ENCODE measurements around the gene PLEKHO1. TPM values are rescaled to one million over a fixed set of nuclear protein-coding genes. Genes with fewer than 3 reads are reported as not detected.

PLEKHO1 gene, protein sequence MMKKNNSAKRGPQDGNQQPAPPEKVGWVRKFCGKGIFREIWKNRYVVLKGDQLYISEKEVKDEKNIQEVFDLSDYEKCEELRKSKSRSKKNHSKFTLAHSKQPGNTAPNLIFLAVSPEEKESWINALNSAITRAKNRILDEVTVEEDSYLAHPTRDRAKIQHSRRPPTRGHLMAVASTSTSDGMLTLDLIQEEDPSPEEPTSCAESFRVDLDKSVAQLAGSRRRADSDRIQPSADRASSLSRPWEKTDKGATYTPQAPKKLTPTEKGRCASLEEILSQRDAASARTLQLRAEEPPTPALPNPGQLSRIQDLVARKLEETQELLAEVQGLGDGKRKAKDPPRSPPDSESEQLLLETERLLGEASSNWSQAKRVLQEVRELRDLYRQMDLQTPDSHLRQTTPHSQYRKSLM
- total RNA-seq (64.6 TPM), polyA plus RNA-seq (ENCODE audit: insufficient read depth in 1 of 8, insufficient read length in 8 of 8, low replicate concordance in 1 of 8) (100 to 1,000 TPM in 1 of 8 donors, 10 to 100 TPM in 7; 82.8 to 100 (median 91.8) TPM)
- long read RNA-seq, donor 1, transcript PLEKHO1-201 (6 exons, 2,050 nt) = major isoform, 15 of 19 reads
- long read RNA-seq, donor 1, partial matches to known transcripts = 0 of 19 reads
- long read RNA-seq, donor 1, other reads (novel, unspliced or antisense) = 0 of 19 reads
- long read RNA-seq, donor 2, partial matches to known transcripts = 0 of 3 reads
- long read RNA-seq, donor 2, other reads (novel, unspliced or antisense) = 0 of 3 reads
- long read RNA-seq, donor 3, transcript PLEKHO1-201 (6 exons, 2,050 nt) = major isoform, 61 of 128 reads
- long read RNA-seq, donor 3, transcript PLEKHO1-205 (5 exons, 1,025 nt) = minor isoform, 8 of 128 reads
- long read RNA-seq, donor 3, partial matches to known transcripts = 56 of 128 reads
- long read RNA-seq, donor 3, other reads (novel, unspliced or antisense) = 0 of 128 reads
- long read RNA-seq, donor 4, transcript PLEKHO1-201 (6 exons, 2,050 nt) = major isoform, 21 of 45 reads
- long read RNA-seq, donor 4, partial matches to known transcripts = 19 of 45 reads
- long read RNA-seq, donor 4, other reads (novel, unspliced or antisense) = 0 of 45 reads
- long read RNA-seq, donor 5, transcript PLEKHO1-205 (5 exons, 1,025 nt) = minor isoform, 14 of 76 reads
- long read RNA-seq, donor 5, transcript PLEKHO1-201 (6 exons, 2,050 nt) = major isoform, 50 of 76 reads
- long read RNA-seq, donor 5, partial matches to known transcripts = 0 of 76 reads
- long read RNA-seq, donor 5, other reads (novel, unspliced or antisense) = 8 of 76 reads
- long read RNA-seq, donor 6, transcript PLEKHO1-201 (6 exons, 2,050 nt) = major isoform, 54 of 72 reads
- long read RNA-seq, donor 6, transcript PLEKHO1-205 (5 exons, 1,025 nt) = minor isoform, 10 of 72 reads
- long read RNA-seq, donor 6, partial matches to known transcripts = 0 of 72 reads
- long read RNA-seq, donor 6, other reads (novel, unspliced or antisense) = 8 of 72 reads
- long read RNA-seq, donor 7, transcript PLEKHO1-205 (5 exons, 1,025 nt) = minor isoform, 12 of 150 reads
- long read RNA-seq, donor 7, transcript PLEKHO1-201 (6 exons, 2,050 nt) = major isoform, 29 of 150 reads
- long read RNA-seq, donor 7, partial matches to known transcripts = 102 of 150 reads
- long read RNA-seq, donor 7, other reads (novel, unspliced or antisense) = 5 of 150 reads
- long read RNA-seq, donor 8, transcript PLEKHO1-201 (6 exons, 2,050 nt) = major isoform, 18 of 24 reads
- long read RNA-seq, donor 8, transcript PLEKHO1-205 (5 exons, 1,025 nt) = minor isoform, 6 of 24 reads
- long read RNA-seq, donor 8, partial matches to known transcripts = 0 of 24 reads
- long read RNA-seq, donor 8, other reads (novel, unspliced or antisense) = 0 of 24 reads
- long read RNA-seq, donor 9, transcript PLEKHO1-205 (5 exons, 1,025 nt) = minor isoform, 9 of 38 reads
- long read RNA-seq, donor 9, transcript PLEKHO1-201 (6 exons, 2,050 nt) = major isoform, 18 of 38 reads
- long read RNA-seq, donor 9, partial matches to known transcripts = 5 of 38 reads
- long read RNA-seq, donor 9, other reads (novel, unspliced or antisense) = 6 of 38 reads
- long read RNA-seq, donor 10, transcript PLEKHO1-201 (6 exons, 2,050 nt) = major isoform, 44 of 129 reads
- long read RNA-seq, donor 10, transcript PLEKHO1-205 (5 exons, 1,025 nt) = minor isoform, 6 of 129 reads
- long read RNA-seq, donor 10, partial matches to known transcripts = 71 of 129 reads
- long read RNA-seq, donor 10, other reads (novel, unspliced or antisense) = 5 of 129 reads
- long read RNA-seq, donor 11, transcript PLEKHO1-201 (6 exons, 2,050 nt) = major isoform, 25 of 92 reads
- long read RNA-seq, donor 11, transcript PLEKHO1-205 (5 exons, 1,025 nt) = minor isoform, 8 of 92 reads
- long read RNA-seq, donor 11, partial matches to known transcripts = 57 of 92 reads
- long read RNA-seq, donor 11, other reads (novel, unspliced or antisense) = 0 of 92 reads

DNA sequence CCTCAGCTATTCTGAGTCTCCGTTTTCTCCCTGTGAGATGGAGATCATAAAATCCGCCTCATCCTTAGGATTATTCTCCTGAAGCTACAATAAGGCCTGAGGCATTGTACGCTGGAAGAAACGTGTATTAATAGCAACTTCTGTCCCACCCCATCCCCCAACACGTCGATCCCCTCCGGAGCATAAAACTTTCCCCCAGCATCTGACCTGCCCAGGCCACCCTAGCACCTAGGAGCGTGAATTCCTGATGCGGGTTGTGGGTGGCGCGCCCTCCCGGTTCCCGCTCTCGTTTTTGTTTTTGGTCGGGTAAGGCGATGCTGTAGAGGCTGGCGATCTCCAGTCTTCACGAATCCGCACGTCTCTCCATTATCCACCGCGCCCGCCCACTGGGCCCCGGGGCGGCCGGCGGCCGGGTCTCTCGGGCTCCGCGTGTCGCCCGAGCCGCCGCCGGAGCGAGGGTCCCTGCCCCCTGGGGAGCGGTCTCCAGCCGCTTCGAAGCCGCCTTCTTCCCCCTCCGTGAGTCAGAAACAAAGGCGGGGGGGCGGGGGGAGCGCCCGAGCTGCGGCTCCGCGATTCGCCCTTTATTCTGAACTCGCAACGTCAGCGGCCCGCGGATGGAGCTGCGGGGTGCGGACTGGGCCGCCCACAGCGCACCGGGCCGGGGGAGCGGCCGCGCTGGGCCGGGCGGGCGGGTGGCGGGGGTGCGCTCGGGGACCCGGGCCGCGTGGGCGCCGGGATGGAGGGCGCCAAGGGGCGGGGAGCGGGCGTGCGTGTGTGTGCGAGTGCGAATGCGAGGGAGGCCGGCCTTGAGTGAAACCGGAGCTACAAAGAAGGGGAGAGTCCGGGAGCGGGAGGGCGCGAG, at the start of gene PLEKHO1:
TSS of gene PLEKHO1 (plus strand) at position 646 of the 862 bp plus-strand sequence. CDS start 342 bp downstream, outside the sequence.
- no peaks in the 10 kb centered on the region for H3K27me3 ChIP-seq (ENCODE audit: control insufficient read depth, insufficient read depth, low read length)
- peak within 1 kb of the TSS; percentile 81 for H3K4me3 ChIP-seq (ENCODE audit: low read length)
- peak within 1 kb of the TSS; percentile 92 for H3K27ac ChIP-seq (ENCODE audit: low read length)
- peaks cover 22% of the 10 kb centered on the region for H3K4me1 ChIP-seq (ENCODE audit: control insufficient read depth, insufficient read depth, low read length)
- no peaks in the 10 kb centered on the region for H3K9me3 ChIP-seq (replicated peaks; ENCODE audit: control insufficient read depth, low read depth, low read length)
- WGBS (ENCODE audit: insufficient coverage) = 1% methylated on average over 58 of the region's 89 CpGs
- peak; percentile 92 for DNase-seq
- peaks cover 25% of the 10 kb centered on the region for H3K36me3 ChIP-seq (ENCODE audit: control insufficient read depth, insufficient read depth, low read length)

DNA sequence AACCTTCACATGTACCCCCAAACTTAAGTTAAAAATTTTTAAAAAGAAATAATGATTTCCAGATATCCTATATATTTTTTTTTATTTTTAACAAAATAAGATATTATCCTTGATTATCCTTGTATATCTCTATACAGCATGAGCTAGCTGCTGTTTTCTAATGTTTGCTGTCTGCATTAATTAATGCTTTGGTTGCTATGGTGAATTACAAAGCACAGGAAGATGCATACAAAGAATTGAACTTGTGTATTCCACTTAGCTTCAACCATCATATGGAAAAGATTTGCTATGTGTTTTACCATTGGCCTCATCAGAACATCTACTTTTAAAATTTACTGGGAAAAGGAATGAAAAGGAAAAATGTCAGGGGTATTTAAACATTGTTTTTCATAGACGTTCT, 46.7 kb upstream of the PLEKHO1 start:
- no CpG with 5 or more reads among the region's 1 CpG for WGBS (ENCODE audit: insufficient coverage)
- H3K4me1 ChIP-seq (ENCODE audit: control insufficient read depth, insufficient read depth, low read length) = peaks cover 3% of the 10 kb centered on the region
- no peak overlapping the region for H3K27ac ChIP-seq (ENCODE audit: low read length)
- peaks cover 7% of the 10 kb centered on the region for H3K36me3 ChIP-seq (ENCODE audit: control insufficient read depth, insufficient read depth, low read length)
- no peaks in the 10 kb centered on the region for H3K27me3 ChIP-seq (ENCODE audit: control insufficient read depth, insufficient read depth, low read length)
- H3K4me3 ChIP-seq (ENCODE audit: low read length) = no peak overlapping the region
- H3K9me3 ChIP-seq (replicated peaks; ENCODE audit: control insufficient read depth, low read depth, low read length) = peaks cover 3% of the 10 kb centered on the region
- DNase-seq = peak; percentile 28

DNA sequence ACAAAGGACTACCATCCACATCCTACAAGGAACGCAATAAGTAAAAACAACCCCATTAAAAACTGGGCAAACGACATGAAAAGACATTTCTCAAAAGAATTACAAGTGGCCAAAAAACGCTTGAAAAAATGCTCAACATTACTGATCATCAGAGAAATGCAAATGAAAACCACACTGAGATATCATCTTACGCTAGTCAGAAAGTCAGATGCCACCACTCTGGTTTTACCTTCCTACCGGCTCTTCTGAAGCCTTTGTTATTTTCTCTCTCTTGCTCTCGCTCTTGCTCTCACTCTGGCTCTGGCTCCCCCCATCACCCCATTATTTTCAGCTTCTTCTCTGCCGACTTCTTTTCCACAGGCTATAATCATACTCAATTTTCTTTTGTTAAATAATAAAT, 43.4 kb upstream of the PLEKHO1 start:
- DNase-seq = no peak
- WGBS (ENCODE audit: insufficient coverage) = 66% methylated on average over 3 of the region's 7 CpGs
- Histone ChIP-seq H3K27ac (ENCODE audit: low read length) (no peak overlapping the region), H3K36me3 (ENCODE audit: control insufficient read depth, insufficient read depth, low read length) (peaks cover 3% of the 10 kb centered on the region), H3K27me3 (ENCODE audit: control insufficient read depth, insufficient read depth, low read length) (no peaks in the 10 kb centered on the region), H3K9me3 (replicated peaks; ENCODE audit: control insufficient read depth, low read depth, low read length) (no peaks in the 10 kb centered on the region), H3K4me1 (ENCODE audit: control insufficient read depth, insufficient read depth, low read length) (peaks cover 3% of the 10 kb centered on the region), H3K4me3 (ENCODE audit: low read length) (no peak overlapping the region)

DNA sequence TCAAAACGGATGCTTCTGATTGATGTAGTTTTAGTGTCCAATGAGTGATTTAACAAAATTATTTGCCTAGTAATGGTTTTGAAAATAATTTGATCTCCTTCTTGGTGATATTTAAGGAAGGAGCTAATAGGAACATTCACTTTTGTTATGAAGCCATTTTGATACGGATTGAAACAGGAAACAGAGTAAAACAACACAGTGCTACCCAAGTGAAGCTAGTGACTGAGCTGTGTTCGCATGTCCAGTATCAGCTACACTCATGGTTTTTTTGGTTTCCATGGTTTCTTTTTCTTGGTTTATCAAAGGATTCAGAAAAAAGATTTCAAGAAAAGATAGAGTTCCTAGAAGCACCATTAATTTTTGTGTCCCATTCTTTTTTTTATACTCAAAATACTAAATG, 40.1 kb upstream of the PLEKHO1 start:
- DNase-seq = no peak
- peaks cover 14% of the 10 kb centered on the region for H3K36me3 ChIP-seq (ENCODE audit: control insufficient read depth, insufficient read depth, low read length)
- no peak overlapping the region for H3K27ac ChIP-seq (ENCODE audit: low read length)
- no peak overlapping the region for H3K4me3 ChIP-seq (ENCODE audit: low read length)
- H3K4me1 ChIP-seq (ENCODE audit: control insufficient read depth, insufficient read depth, low read length) = peaks cover 1% of the 10 kb centered on the region
- H3K27me3 ChIP-seq (ENCODE audit: control insufficient read depth, insufficient read depth, low read length) = no peaks in the 10 kb centered on the region
- 42% methylated on average over 2 of the region's 3 CpGs for WGBS (ENCODE audit: insufficient coverage)
- H3K9me3 ChIP-seq (replicated peaks; ENCODE audit: control insufficient read depth, low read depth, low read length) = peaks cover 6% of the 10 kb centered on the region

DNA sequence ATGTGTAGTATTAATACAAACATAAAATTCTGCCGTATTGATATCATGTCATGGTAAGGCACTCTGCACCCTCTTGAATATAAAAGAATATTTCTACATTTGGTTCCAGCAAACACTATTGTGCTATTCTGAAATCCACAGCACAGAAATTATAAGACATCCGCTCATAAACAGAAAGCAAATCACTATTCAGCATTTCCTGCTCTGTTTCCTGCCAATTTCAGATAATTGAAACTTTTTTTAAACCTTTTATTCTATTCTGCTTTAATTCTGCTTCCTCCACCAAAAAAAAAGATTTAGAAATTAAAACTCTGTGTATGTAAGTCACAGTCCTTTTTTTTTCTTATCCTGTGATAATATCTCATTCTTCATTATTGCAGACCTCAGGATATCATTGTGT, 39.6 kb upstream of the PLEKHO1 start:
- no peak for DNase-seq
- no peaks in the 10 kb centered on the region for H3K4me1 ChIP-seq (ENCODE audit: control insufficient read depth, insufficient read depth, low read length)
- peaks cover 8% of the 10 kb centered on the region for H3K9me3 ChIP-seq (replicated peaks; ENCODE audit: control insufficient read depth, low read depth, low read length)
- H3K27ac ChIP-seq (ENCODE audit: low read length) = no peak overlapping the region
- H3K27me3 ChIP-seq (ENCODE audit: control insufficient read depth, insufficient read depth, low read length) = no peaks in the 10 kb centered on the region
- WGBS (ENCODE audit: insufficient coverage) = 67% methylated on average over 1 of the region's 2 CpGs
- peaks cover 14% of the 10 kb centered on the region for H3K36me3 ChIP-seq (ENCODE audit: control insufficient read depth, insufficient read depth, low read length)
- H3K4me3 ChIP-seq (ENCODE audit: low read length) = no peak overlapping the region

DNA sequence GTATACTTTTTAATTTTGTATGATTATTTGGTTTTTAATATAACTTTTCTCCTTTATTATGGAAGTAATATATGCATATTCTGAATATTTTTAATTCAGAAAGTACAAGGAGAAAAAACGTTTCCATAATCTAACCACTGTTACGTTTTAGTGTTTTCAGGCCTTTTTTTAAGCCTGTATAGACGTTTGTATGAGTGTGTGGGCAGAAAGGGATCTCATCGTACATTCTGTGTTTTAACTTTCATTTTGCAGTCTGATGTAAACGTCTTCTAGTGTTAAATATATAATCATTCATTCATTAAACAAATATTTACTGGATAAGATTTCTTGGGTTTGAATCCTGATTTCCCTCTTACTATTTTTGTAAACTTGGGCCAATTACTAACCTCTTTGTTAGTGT, 38.0 kb upstream of the PLEKHO1 start:
- Histone ChIP-seq H3K9me3 (replicated peaks; ENCODE audit: control insufficient read depth, low read depth, low read length) (peaks cover 13% of the 10 kb centered on the region), H3K4me3 (ENCODE audit: low read length) (no peak overlapping the region), H3K27me3 (ENCODE audit: control insufficient read depth, insufficient read depth, low read length) (no peaks in the 10 kb centered on the region), H3K36me3 (ENCODE audit: control insufficient read depth, insufficient read depth, low read length) (peaks cover 14% of the 10 kb centered on the region), H3K27ac (ENCODE audit: low read length) (no peak overlapping the region), H3K4me1 (ENCODE audit: control insufficient read depth, insufficient read depth, low read length) (no peaks in the 10 kb centered on the region)
- no peak for DNase-seq
- no CpG with 5 or more reads among the region's 5 CpGs for WGBS (ENCODE audit: insufficient coverage)

DNA sequence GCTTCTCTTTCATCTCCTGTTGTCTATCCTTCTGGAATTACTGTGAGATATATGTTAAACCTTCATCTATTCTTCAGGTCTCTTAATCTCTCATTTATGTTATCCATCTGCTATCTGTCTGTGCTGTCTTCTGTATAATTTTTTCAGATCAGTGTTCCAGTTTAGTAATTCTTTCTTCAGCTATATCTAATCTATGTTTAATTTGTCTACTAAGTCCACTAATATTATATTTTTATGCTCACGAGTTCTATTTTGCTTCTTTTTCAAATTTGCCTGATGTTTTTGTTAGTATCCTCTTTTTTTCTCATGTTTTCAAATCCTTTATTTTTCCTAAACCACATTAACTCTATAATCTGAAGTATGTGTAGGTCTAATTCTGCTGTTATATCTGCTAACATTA, 34.6 kb upstream of the PLEKHO1 start:
- peaks cover 13% of the 10 kb centered on the region for H3K9me3 ChIP-seq (replicated peaks; ENCODE audit: control insufficient read depth, low read depth, low read length)
- H3K27me3 ChIP-seq (ENCODE audit: control insufficient read depth, insufficient read depth, low read length) = no peaks in the 10 kb centered on the region
- no peak for DNase-seq
- no peak overlapping the region for H3K4me3 ChIP-seq (ENCODE audit: low read length)
- H3K27ac ChIP-seq (ENCODE audit: low read length) = no peak overlapping the region
- H3K4me1 ChIP-seq (ENCODE audit: control insufficient read depth, insufficient read depth, low read length) = no peaks in the 10 kb centered on the region
- no CpG with 5 or more reads among the region's 1 CpG for WGBS (ENCODE audit: insufficient coverage)
- H3K36me3 ChIP-seq (ENCODE audit: control insufficient read depth, insufficient read depth, low read length) = peaks cover 14% of the 10 kb centered on the region

DNA sequence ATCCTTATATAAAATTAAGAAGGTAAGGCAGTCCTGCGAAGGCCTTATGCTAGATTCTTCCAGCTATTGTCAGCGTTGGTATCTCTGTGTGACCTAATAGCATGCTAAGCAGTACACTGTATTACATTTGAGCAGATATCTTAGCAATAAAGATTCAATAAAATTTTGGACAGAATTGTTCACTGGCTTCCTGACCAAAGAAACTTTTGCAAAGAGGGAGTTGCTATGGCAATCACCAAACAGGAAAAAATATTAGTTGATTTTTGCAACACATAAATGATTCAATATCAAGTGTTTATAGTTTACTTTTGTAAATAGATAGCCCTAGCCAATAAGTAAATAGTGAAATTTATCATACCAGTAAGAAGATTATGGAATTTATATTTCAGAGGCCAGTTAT, 31.0 kb upstream of the PLEKHO1 start:
- peak; percentile 85 for DNase-seq
- H3K27ac ChIP-seq (ENCODE audit: low read length) = peak overlapping the region; percentile 55
- no peak overlapping the region for H3K4me3 ChIP-seq (ENCODE audit: low read length)
- peaks cover 8% of the 10 kb centered on the region for H3K36me3 ChIP-seq (ENCODE audit: control insufficient read depth, insufficient read depth, low read length)
- no CpG with 5 or more reads among the region's 2 CpGs for WGBS (ENCODE audit: insufficient coverage)
- H3K27me3 ChIP-seq (ENCODE audit: control insufficient read depth, insufficient read depth, low read length) = no peaks in the 10 kb centered on the region
- H3K4me1 ChIP-seq (ENCODE audit: control insufficient read depth, insufficient read depth, low read length) = no peaks in the 10 kb centered on the region
- H3K9me3 ChIP-seq (replicated peaks; ENCODE audit: control insufficient read depth, low read depth, low read length) = peaks cover 13% of the 10 kb centered on the region

Measured in muscle of leg (tissue), 16 donors.